Brain microvascular endothelial cell (primary cell): ENCODE results near the gene NEK11.

Source experiments
- DNase-seq: peaks from one replicate; pipeline ENCODE4 v3.0.0-alpha.2; 2020
- H3K27ac ChIP-seq: fragments of 250-450 bp; sonication (Bioruptor Pico); 2 replicates; pipeline ENCODE4 v1.5.1; 2020; ENCODE audit warnings: mild to moderate bottlenecking, moderate library complexity
- H3K27me3 ChIP-seq: fragments of 250-450 bp; sonication (Bioruptor Pico); replicated peaks from 2 replicates; pipeline ENCODE4 v1.5.1; 2020; ENCODE audit warnings: mild to moderate bottlenecking
- H3K36me3 ChIP-seq: fragments of 250-450 bp; sonication (Bioruptor Pico); replicated peaks from 2 replicates; pipeline ENCODE4 v1.5.1; 2020; ENCODE audit warnings: mild to moderate bottlenecking
- H3K4me3 ChIP-seq: 2 replicates; pipeline ENCODE4 v1.5.1; 2011; ENCODE audit warnings: low read depth, mild to moderate bottlenecking, control low read depth, low read length, moderate library complexity
- in situ Hi-C: cut with HindIII; loops from 2 replicates; pipeline ENCODE4 v1.10.0; 2017; ENCODE audit warnings: low sequenced_read_pairs, low pct_ligation_motif_present
- TF ChIP-seq, protein P1 (sequence below): IDR thresholded peaks from 2 replicates; pipeline ENCODE4 v1.5.1; 2011; ENCODE audit warnings: low read depth, mild to moderate bottlenecking, moderate library complexity, low read length, control low read depth, inconsistent platforms; ENCODE audit errors: missing control alignments

The NEK11 gene

DNA sequence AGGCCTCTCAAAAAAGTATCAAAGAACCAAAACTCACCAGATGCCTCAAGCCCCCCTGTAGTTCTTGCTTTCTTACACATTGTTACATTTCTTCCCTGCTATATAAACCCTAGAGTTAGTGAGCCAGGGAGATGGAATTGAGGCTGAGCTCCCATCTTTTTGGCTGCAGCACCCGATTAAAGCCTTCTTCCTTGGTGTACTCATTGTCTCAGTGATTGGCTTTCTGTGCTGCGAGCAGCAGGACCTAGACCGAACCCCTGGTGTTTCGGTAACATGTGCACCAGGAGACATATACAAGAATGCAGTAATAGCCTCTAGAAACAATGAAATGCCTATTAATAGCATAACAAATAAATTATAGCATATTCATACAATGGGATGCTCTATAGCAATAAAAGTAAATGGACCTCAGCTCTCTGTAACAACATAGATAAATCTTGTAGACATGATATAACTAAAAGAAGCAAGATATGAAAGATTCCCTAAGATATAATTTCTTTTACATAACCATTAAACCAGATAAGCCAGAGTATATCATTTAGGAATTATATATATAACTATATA, 174.0 kb downstream of the NEK11 start:
- Histone ChIP-seq H3K27ac (no peak overlapping the region), H3K36me3 (no peaks in the 10 kb centered on the region), H3K27me3 (no peaks in the 10 kb centered on the region), H3K4me3 (no peak overlapping the region)
- no peak for DNase-seq
- TF ChIP-seq, protein P1, sequence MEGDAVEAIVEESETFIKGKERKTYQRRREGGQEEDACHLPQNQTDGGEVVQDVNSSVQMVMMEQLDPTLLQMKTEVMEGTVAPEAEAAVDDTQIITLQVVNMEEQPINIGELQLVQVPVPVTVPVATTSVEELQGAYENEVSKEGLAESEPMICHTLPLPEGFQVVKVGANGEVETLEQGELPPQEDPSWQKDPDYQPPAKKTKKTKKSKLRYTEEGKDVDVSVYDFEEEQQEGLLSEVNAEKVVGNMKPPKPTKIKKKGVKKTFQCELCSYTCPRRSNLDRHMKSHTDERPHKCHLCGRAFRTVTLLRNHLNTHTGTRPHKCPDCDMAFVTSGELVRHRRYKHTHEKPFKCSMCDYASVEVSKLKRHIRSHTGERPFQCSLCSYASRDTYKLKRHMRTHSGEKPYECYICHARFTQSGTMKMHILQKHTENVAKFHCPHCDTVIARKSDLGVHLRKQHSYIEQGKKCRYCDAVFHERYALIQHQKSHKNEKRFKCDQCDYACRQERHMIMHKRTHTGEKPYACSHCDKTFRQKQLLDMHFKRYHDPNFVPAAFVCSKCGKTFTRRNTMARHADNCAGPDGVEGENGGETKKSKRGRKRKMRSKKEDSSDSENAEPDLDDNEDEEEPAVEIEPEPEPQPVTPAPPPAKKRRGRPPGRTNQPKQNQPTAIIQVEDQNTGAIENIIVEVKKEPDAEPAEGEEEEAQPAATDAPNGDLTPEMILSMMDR, result no peak
- in situ Hi-C loops, result no loop called here

DNA sequence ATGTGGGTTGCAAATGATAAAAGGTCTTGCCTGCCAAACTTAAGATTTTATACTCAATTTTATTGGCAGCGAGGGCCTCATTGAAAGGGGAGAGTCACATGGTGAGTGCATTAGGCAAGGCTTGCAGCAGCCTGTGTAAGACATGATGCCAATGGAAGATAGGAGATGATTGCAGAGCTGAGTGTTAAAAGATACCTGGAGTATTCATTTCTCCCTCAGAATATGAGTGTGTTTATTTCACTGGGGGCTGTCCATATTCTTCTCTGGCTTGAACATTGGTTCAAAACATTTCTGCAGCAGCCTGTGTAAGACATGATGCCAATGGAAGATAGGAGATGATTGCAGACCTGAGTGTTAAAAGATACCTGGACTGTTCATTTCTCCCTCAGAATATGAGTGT, 189.7 kb downstream of the NEK11 start:
- H3K27ac ChIP-seq, result peak overlapping the region; percentile 88
- no peaks in the 10 kb centered on the region for H3K27me3 ChIP-seq

GRCh38 chr3:131216801-131217200, 190.1 kb downstream of the NEK11 start:
- Histone ChIP-seq H3K36me3 (no peaks in the 10 kb centered on the region), H3K27me3 (no peaks in the 10 kb centered on the region), H3K27ac (peak overlapping the region; percentile 88), H3K4me3 (no peak overlapping the region)
- TF ChIP-seq, protein P1, result peak; percentile 51
- in situ Hi-C loops, result no loop called here
- DNase-seq, result peak; percentile 90

More for the DNA sequence above, 189.7 kb downstream of the NEK11 start:
- Histone ChIP-seq H3K4me3 (no peak overlapping the region), H3K36me3 (no peaks in the 10 kb centered on the region)
- TF ChIP-seq, protein P1, result no peak
- no peak for DNase-seq
- in situ Hi-C loops, result no loop called here

GRCh38 chr3:131217296-131217741, 190.6 kb downstream of the NEK11 start:
- in situ Hi-C loops, result no loop called here
- no peaks in the 10 kb centered on the region for H3K27me3 ChIP-seq
- peak; percentile 47 for DNase-seq
- H3K4me3 ChIP-seq, result peak overlapping the region; percentile 6
- peak overlapping the region; percentile 88 for H3K27ac ChIP-seq
- no peaks in the 10 kb centered on the region for H3K36me3 ChIP-seq
- TF ChIP-seq, protein P1, result no peak

DNA sequence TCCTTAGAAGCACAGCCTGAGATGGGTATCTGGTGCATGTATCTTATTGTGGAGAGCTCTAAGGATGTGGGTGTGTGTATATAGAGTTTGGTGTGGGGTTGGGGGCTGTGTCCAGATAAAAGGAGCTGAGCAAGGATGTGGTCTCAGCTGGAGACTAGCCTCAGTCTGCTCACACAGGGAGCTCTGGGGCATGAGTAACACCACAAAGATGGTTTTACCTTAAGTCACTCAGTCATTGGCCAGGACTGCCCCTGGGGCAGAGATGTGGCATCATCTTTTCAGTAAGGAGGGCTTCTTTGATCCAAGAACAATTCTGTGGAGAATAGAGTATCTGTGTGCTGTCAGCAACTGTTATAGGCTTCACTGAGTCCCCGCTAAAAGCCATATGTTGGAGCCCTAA, 191.5 kb downstream of the NEK11 start:
- Histone ChIP-seq H3K4me3 (no peak overlapping the region), H3K27ac (peak overlapping the region; percentile 88), H3K36me3 (no peaks in the 10 kb centered on the region), H3K27me3 (no peaks in the 10 kb centered on the region)
- TF ChIP-seq, protein P1, result no peak
- in situ Hi-C loops, result no loop called here
- DNase-seq, result peak; percentile 86

DNA sequence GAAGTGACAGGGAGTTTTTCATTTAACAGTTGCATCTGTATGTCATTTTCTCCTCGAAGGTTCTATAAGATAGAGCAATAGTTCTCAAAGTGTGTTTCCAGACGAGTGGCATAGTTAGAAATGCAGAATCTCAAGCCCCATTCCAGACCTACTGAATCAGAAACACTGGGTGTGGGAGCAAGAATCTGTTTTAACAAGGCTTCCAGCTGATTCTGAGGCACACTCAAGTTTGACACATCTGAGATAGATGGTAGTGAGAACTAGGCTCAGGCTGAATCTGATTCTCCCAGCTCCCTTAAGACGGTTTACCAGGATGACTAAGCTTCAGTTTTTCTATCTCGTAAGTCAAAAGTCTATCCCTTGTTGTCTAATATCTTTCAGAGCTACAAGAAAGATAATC, 195.1 kb downstream of the NEK11 start:
- Histone ChIP-seq H3K36me3 (no peaks in the 10 kb centered on the region), H3K4me3 (no peak overlapping the region), H3K27ac (peak overlapping the region; percentile 52), H3K27me3 (no peaks in the 10 kb centered on the region)
- in situ Hi-C loops, result no loop called here
- peak; percentile 91 for DNase-seq
- TF ChIP-seq, protein P1, result no peak
